ENCODE results near the gene PTGER3.

- TF ChIP-seq POLR2A (IDR thresholded peaks at IDR 0.05) (no peak), CTCF (IDR thresholded peaks at IDR 0.05 in 4 of 5, conservative IDR thresholded peaks at IDR 0.05 in 1 of 5) (no peak)
These were observed 99.1 kb downstream of the PTGER3 start for GRCh38 chr1:70948396-70949017.

Data from gastrocnemius medialis (tissue), 4 donors.